Keratinocyte (primary cell): ENCODE measurements around the gene AUH.

Source experiments
- EZH2 ChIP-seq: IDR thresholded peaks from one replicate; pipeline ENCODE4 v1.6.1; 2012; ENCODE audit warnings: inconsistent platforms, mild to moderate bottlenecking, low read length, moderate library complexity
- TF ChIP-seq, protein P1 (sequence below), 3 experiments: IDR thresholded peaks in 1 of 3; conservative IDR thresholded peaks in 1 of 3; optimal IDR thresholded peaks in 1 of 3; 2 replicates in 2 of 3; 3 replicates in 1 of 3; pipeline versions ENCODE3 to v1.5.1; 2011; ENCODE audit warnings: low read length in 3 of 3, mild to moderate bottlenecking in 3 of 3, moderate library complexity in 2 of 3, control low read depth in 1 of 3, inconsistent platforms in 1 of 3; ENCODE audit not compliant: insufficient read depth in 2 of 3; ENCODE audit errors: extremely low read depth in 1 of 3

DNA sequence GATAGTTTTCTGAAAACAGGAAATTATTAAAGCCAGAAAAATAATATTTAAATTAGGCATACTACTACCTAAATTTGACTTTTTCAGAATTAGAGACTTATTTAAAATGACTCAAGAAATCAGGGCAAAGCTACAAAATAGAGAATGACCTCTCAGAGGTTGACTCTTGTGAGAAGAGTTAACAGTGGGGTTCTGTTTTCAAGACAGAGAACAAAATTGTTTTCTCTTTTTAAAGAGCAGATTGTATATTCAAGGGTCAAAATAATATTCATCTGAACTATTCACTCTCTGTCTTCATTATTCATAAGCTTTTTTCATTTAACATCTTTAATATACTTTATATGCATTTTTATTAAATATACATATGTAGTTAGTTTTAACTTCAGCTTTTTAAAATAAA, 21.9 kb upstream of the AUH start:
- TF ChIP-seq, protein P1, sequence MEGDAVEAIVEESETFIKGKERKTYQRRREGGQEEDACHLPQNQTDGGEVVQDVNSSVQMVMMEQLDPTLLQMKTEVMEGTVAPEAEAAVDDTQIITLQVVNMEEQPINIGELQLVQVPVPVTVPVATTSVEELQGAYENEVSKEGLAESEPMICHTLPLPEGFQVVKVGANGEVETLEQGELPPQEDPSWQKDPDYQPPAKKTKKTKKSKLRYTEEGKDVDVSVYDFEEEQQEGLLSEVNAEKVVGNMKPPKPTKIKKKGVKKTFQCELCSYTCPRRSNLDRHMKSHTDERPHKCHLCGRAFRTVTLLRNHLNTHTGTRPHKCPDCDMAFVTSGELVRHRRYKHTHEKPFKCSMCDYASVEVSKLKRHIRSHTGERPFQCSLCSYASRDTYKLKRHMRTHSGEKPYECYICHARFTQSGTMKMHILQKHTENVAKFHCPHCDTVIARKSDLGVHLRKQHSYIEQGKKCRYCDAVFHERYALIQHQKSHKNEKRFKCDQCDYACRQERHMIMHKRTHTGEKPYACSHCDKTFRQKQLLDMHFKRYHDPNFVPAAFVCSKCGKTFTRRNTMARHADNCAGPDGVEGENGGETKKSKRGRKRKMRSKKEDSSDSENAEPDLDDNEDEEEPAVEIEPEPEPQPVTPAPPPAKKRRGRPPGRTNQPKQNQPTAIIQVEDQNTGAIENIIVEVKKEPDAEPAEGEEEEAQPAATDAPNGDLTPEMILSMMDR (optimal IDR thresholded peaks at IDR 0.05 in 1 of 3, IDR thresholded peaks at IDR 0.05 in 1 of 3, conservative IDR thresholded peaks at IDR 0.05 in 1 of 3; ENCODE audit: extremely low read depth in 1 of 3, insufficient read depth in 2 of 3, low read length in 3 of 3), result no peak
- no peak for TF ChIP-seq EZH2
